H1 (cell line): ENCODE measurements around the gene PLAAT2. TPM values are rescaled to one million over a fixed set of nuclear protein-coding genes. Genes with fewer than 3 reads are reported as not detected.

Experiments used
- CTCF ChIA-PET: fragments of 300-600 bp; sonication (Branson Sonifier 250); formaldehyde crosslinking; loops from one replicate; lab custom pipeline; 2021; ENCODE audit not compliant: partially characterized antibody; lab: Charles Lee
- POLR2A ChIA-PET: fragments of 300-600 bp; sonication (Branson Sonifier 250); formaldehyde crosslinking; loops from one replicate; lab custom pipeline; 2021; ENCODE audit warnings: inconsistent platforms; ENCODE audit not compliant: partially characterized antibody; lab: Charles Lee
- DNase-seq, 2 experiments: peaks; one replicate each; pipeline versions ENCODE4 v3.0.0 to v3.0.0-alpha.2; 2010 to 2022; ENCODE audit warnings: low spot score in 2 of 2, low read depth in 1 of 2, mixed read lengths in 1 of 2
- FAIRE-seq: peaks from 2 replicates; lab custom pipeline; 2011; peaks lifted over from hg19 to GRCh38; lab: Jason Lieb, UNC
- H2AFZ ChIP-seq: 2 replicates; pipeline ENCODE4 v1.8.1; 2012; ENCODE audit warnings: low read length, inconsistent platforms
- H2AK5ac ChIP-seq: 2 replicates; pipeline ENCODE4 v1.6.1; 2013; ENCODE audit warnings: low read depth, low read length
- H2BK120ac ChIP-seq: replicated peaks from 2 replicates; pipeline ENCODE3; 2013; ENCODE audit warnings: low read depth, low read length, inconsistent platforms
- H2BK12ac ChIP-seq: 2 replicates; pipeline ENCODE4 v1.6.1; 2013; ENCODE audit warnings: low read depth, low read length
- H2BK15ac ChIP-seq: 2 replicates; pipeline ENCODE4 v1.6.1; 2013; ENCODE audit warnings: low read length
- H2BK20ac ChIP-seq: 2 replicates; pipeline ENCODE4 v1.6.1; 2013; ENCODE audit warnings: low read length
- H2BK5ac ChIP-seq: 2 replicates; pipeline ENCODE4 v1.6.1; 2013; ENCODE audit warnings: low read depth, low read length
- H3K14ac ChIP-seq: 2 replicates; pipeline ENCODE4 v1.6.1; 2013; ENCODE audit warnings: inconsistent platforms; ENCODE audit not compliant: insufficient read length
- H3K18ac ChIP-seq: 2 replicates; pipeline ENCODE4 v1.6.1; 2013; ENCODE audit warnings: low read length; ENCODE audit errors: extremely low read depth
- H3K23ac ChIP-seq: 2 replicates; pipeline ENCODE4 v1.6.1; 2013; ENCODE audit warnings: inconsistent platforms; ENCODE audit not compliant: insufficient read length
- H3K23me2 ChIP-seq: 2 replicates; pipeline ENCODE4 v1.6.1; 2013; ENCODE audit warnings: low read depth, low read length
- H3K27ac ChIP-seq: 2 replicates; pipeline ENCODE4 v1.6.1; 2011; ENCODE audit warnings: low read depth, low read length, inconsistent platforms
- H3K27me3 ChIP-seq, 4 experiments: replicated peaks in 1 of 4; 1 replicate in 1 of 4; 2 replicates in 3 of 4; pipeline versions ENCODE4 v1.6.1 to v1.8.1; 2011 to 2013; ENCODE audit warnings: low read length in 3 of 4, mild to moderate bottlenecking in 3 of 4, inconsistent platforms in 2 of 4, mixed read lengths in 2 of 4, moderate library complexity in 1 of 4; ENCODE audit not compliant: control insufficient read depth in 3 of 4, insufficient read depth in 3 of 4; ENCODE audit errors: extremely low read depth in 1 of 4
- H3K36me3 ChIP-seq, 4 experiments: 2 replicates each; pipeline versions ENCODE4 v1.6.1 to v1.8.1; 2011 to 2013; ENCODE audit warnings: mild to moderate bottlenecking in 4 of 4, low read length in 3 of 4, moderate library complexity in 2 of 4, control low read depth in 1 of 4, inconsistent platforms in 1 of 4; ENCODE audit not compliant: insufficient read depth in 4 of 4, control insufficient read depth in 2 of 4
- H3K4ac ChIP-seq: replicated peaks from 2 replicates; pipeline ENCODE3; 2013; ENCODE audit warnings: low read length, low read depth, mixed read lengths, inconsistent platforms; ENCODE audit not compliant: insufficient read length
- H3K4me1 ChIP-seq, 4 experiments: replicated peaks in 1 of 4; 1 replicate in 1 of 4; 2 replicates in 3 of 4; pipeline versions ENCODE4 v1.6.1 to v1.8.1; 2011 to 2013; ENCODE audit warnings: low read length in 3 of 4, inconsistent platforms in 2 of 4, mixed read lengths in 1 of 4; ENCODE audit not compliant: insufficient read depth in 4 of 4, control insufficient read depth in 3 of 4
- H3K4me2 ChIP-seq, 2 experiments: 2 replicates each; pipeline versions ENCODE4 v1.6.1 to v1.8.1; 2011 to 2013; ENCODE audit warnings: low read depth in 2 of 2, low read length in 2 of 2, control low read depth in 1 of 2, inconsistent platforms in 1 of 2, mild to moderate bottlenecking in 1 of 2; ENCODE audit not compliant: insufficient read depth in 1 of 2
- H3K4me3 ChIP-seq, 4 experiments: fragments of 200-600, 300-600 bp in 1 of 4; sonication (generic), shearing (Covaris generic), sonication (Bioruptor Twin) in 1 of 4; 2 replicates each; pipeline versions ENCODE4 v1.5.1 to v1.8.1; 2011 to 2016; ENCODE audit warnings: low read length in 4 of 4, low read depth in 3 of 4, control low read depth in 2 of 4, inconsistent platforms in 2 of 4, mild to moderate bottlenecking in 2 of 4, mixed read lengths in 1 of 4, moderate library complexity in 1 of 4; ENCODE audit not compliant: insufficient read depth in 2 of 4; ENCODE audit errors: extremely low read depth in 1 of 4
- H3K56ac ChIP-seq: replicated peaks from 2 replicates; pipeline ENCODE3; 2013; ENCODE audit warnings: low read depth, mild to moderate bottlenecking, mixed read lengths, low read length, inconsistent platforms; ENCODE audit not compliant: insufficient read length
- H3K79me1 ChIP-seq: 2 replicates; pipeline ENCODE4 v1.6.1; 2013; ENCODE audit warnings: low read depth, low read length, control low read depth
- H3K79me2 ChIP-seq, 2 experiments: 2 replicates each; pipeline versions ENCODE4 v1.6.1 to v1.8.1; 2012 to 2013; ENCODE audit warnings: low read length in 2 of 2, mild to moderate bottlenecking in 2 of 2, inconsistent platforms in 1 of 2; ENCODE audit not compliant: insufficient read depth in 2 of 2, control insufficient read depth in 1 of 2
- H3K9ac ChIP-seq, 4 experiments: replicated peaks in 1 of 4; 1 replicate in 1 of 4; 2 replicates in 3 of 4; pipeline versions ENCODE4 v1.6.1 to v1.8.1; 2011 to 2013; ENCODE audit warnings: low read depth in 3 of 4, low read length in 3 of 4, control low read depth in 2 of 4, mild to moderate bottlenecking in 2 of 4, moderate library complexity in 2 of 4, inconsistent platforms in 1 of 4; ENCODE audit errors: extremely low read depth in 1 of 4
- H3K9me3 ChIP-seq, 2 experiments: 2 replicates each; pipeline versions ENCODE4 v1.6.1 to v1.8.1; 2012 to 2013; ENCODE audit warnings: mild to moderate bottlenecking in 2 of 2, moderate library complexity in 2 of 2, control low read depth in 1 of 2, inconsistent platforms in 1 of 2, low read depth in 1 of 2, low read length in 1 of 2, mixed read lengths in 1 of 2; ENCODE audit not compliant: insufficient read depth in 2 of 2
- H4K20me1 ChIP-seq, 2 experiments: replicated peaks in 1 of 2; 2 replicates each; pipeline versions ENCODE3 to v1.8.1; 2011 to 2013; ENCODE audit warnings: inconsistent platforms in 2 of 2, low read length in 2 of 2, mild to moderate bottlenecking in 1 of 2; ENCODE audit not compliant: insufficient read depth in 2 of 2, control insufficient read depth in 1 of 2
- H4K5ac ChIP-seq: 2 replicates; pipeline ENCODE4 v1.6.1; 2013; ENCODE audit warnings: low read length, low read depth, mixed read lengths, inconsistent platforms; ENCODE audit not compliant: insufficient read length
- H4K8ac ChIP-seq: 2 replicates; pipeline ENCODE4 v1.8.0; 2013; ENCODE audit warnings: mild to moderate bottlenecking, moderate library complexity, low read length, inconsistent platforms; ENCODE audit not compliant: insufficient read depth; ENCODE audit errors: extremely low read depth
- H4K91ac ChIP-seq: replicated peaks from 2 replicates; pipeline ENCODE3; 2013; ENCODE audit warnings: low read length, mixed read lengths, inconsistent platforms; ENCODE audit not compliant: insufficient read length
- ATF3 ChIP-seq: IDR thresholded peaks from 2 replicates; pipeline ENCODE4 v1.6.1; 2011; ENCODE audit warnings: low read depth, mild to moderate bottlenecking, low read length; ENCODE audit not compliant: insufficient read depth
- BCL11A ChIP-seq, 2 experiments: IDR thresholded peaks; one replicate each; pipeline ENCODE4 v1.6.1; 2011; ENCODE audit warnings: low read depth in 2 of 2, low read length in 2 of 2, mild to moderate bottlenecking in 2 of 2
- CEBPB ChIP-seq: IDR thresholded peaks from 2 replicates; pipeline ENCODE4 v1.6.1; 2012; ENCODE audit warnings: low read depth, low read length
- JUN ChIP-seq: IDR thresholded peaks from 2 replicates; pipeline ENCODE4 v1.6.1; 2011; ENCODE audit warnings: low read depth, mild to moderate bottlenecking, improper control_type of control experiment, low read length
- JUND ChIP-seq: IDR thresholded peaks from 2 replicates; pipeline ENCODE4 v1.6.1; 2011; ENCODE audit warnings: mild to moderate bottlenecking, improper control_type of control experiment, low read length
- KDM1A ChIP-seq: fragments of 200-600, 300-600 bp; sonication (generic); IDR thresholded peaks from 2 replicates; pipeline ENCODE4 v1.7.1; 2016; ENCODE audit warnings: mild to moderate bottlenecking, low read length, borderline replicate concordance
- POLR2A ChIP-seq, 2 experiments: IDR thresholded peaks; 1 replicate in 1 of 2; 2 replicates in 1 of 2; pipeline ENCODE4 v1.6.1; 2011; ENCODE audit warnings: low read depth in 2 of 2, low read length in 2 of 2, mild to moderate bottlenecking in 2 of 2; ENCODE audit errors: control extremely low read depth in 1 of 2
- POU5F1 ChIP-seq: IDR thresholded peaks from 2 replicates; pipeline ENCODE4 v1.6.1; 2011; ENCODE audit warnings: low read depth, mild to moderate bottlenecking, low read length, moderate library complexity
- SIRT6 ChIP-seq: IDR thresholded peaks from one replicate; pipeline ENCODE4 v1.7.1; 2012; ENCODE audit warnings: low read length, inconsistent platforms
- SP1 ChIP-seq: IDR thresholded peaks from 2 replicates; pipeline ENCODE4 v1.6.1; 2011; ENCODE audit warnings: low read depth, low read length
- SP4 ChIP-seq: IDR thresholded peaks from 2 replicates; pipeline ENCODE4 v1.6.1; 2012; ENCODE audit warnings: low read length, inconsistent platforms
- SUZ12 ChIP-seq: fragments of 200-600 bp; sonication (generic); IDR thresholded peaks from 2 replicates; pipeline ENCODE4 v1.6.1; 2012; ENCODE audit warnings: mild to moderate bottlenecking, inconsistent platforms, low read length, moderate library complexity, mixed read lengths
- TAF7 ChIP-seq: optimal IDR thresholded peaks from 2 replicates; pipeline ENCODE3; 2011; ENCODE audit warnings: low read depth, mild to moderate bottlenecking, inconsistent platforms, low read length, moderate library complexity, borderline replicate concordance
- TCF12 ChIP-seq: IDR thresholded peaks from 2 replicates; pipeline ENCODE4 v1.6.1; 2011; ENCODE audit warnings: low read depth, mild to moderate bottlenecking, low read length
- TEAD4 ChIP-seq: IDR thresholded peaks from 2 replicates; pipeline ENCODE4 v1.6.1; 2012; ENCODE audit warnings: low read depth, low read length, inconsistent platforms, mixed read lengths
- WGBS, 2 experiments: shearing (Covaris generic) in 1 of 2; methylation state at CpG; one replicate each; pipeline versions ENCODE4 v1.1.6 to v1.1.7; 2013 to 2015; ENCODE audit warnings: low lambda C conversion rate in 2 of 2, mixed read lengths in 2 of 2, inconsistent platforms in 1 of 2, low coverage in 1 of 2, missing lambda C conversion rate in 1 of 2; ENCODE audit not compliant: insufficient replicate concordance in 2 of 2, insufficient coverage in 1 of 2, insufficient read length in 1 of 2; ENCODE audit errors: extremely low coverage in 1 of 2, missing lambda C conversion rate in 1 of 2; 5-methylcytosine and 5-hydroxymethylcytosine counted together
- polyA plus RNA-seq, 7 experiments: library from polyadenylated mRNA; depleted of rRNA in 3 of 7; stranded (reverse) in 5 of 7; unstranded in 2 of 7; fragments of >200 nt in 5 of 7; fragments of 200-250 nt in 2 of 7; gene quantifications; 1 replicate in 5 of 7; 2 replicates in 1 of 7; 4 replicates in 1 of 7; pipeline versions ENCODE4 v1.2.1 to v1.2.3, GENCODE V29; 2011 to 2013; ENCODE audit warnings: missing spikeins in 2 of 7, mixed read lengths in 2 of 7
- total RNA-seq: library from RNA; stranded (reverse); fragmentation: NEBNext Ultra II Directional; extraction: Animal tissue kit (Norgen Biotek cat#: 25700); gene quantifications from 2 replicates; pipeline ENCODE4 v1.2.1, GENCODE V29; 2021
- TF ChIP-seq, protein P1 (sequence below): IDR thresholded peaks from 2 replicates; pipeline ENCODE4 v1.6.1; 2012; ENCODE audit warnings: inconsistent platforms

Gene PLAAT2
- total and polyA plus RNA-seq, 2 of the 8 experiments (the other 6 are each of a cell fraction or from before 2014, with no cell fraction given) = 0.39 TPM; not detected in 1

DNA sequence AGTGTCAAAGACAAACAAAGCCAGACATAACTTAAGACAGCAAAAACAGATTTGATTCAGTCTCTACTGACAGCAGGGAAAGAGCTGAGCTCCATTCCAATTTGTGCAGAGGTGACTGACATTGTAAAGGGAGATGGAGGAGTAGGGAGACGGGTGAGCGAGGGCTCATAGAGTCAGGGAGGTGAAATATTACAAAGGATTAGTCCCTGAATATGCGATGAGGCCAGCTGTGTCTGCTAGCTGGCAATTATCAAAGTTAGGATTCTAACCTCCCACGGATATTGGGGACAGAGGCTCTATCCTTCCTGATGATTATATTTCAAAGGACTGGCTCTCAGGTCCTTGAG, 8.3 kb downstream of the PLAAT2 start:
- Histone ChIP-seq H3K56ac (no peak overlapping the region), H3K4me2 (no peak overlapping the region), H2AK5ac (no peak overlapping the region), H3K4me3 (no peak overlapping the region), H2AFZ (no peak overlapping the region), H3K36me3 (no peaks in the 10 kb centered on the region), H2BK120ac (no peak overlapping the region), H4K5ac (no peak overlapping the region), H3K9me3 (no peaks in the 10 kb centered on the region; a peak in 1 of 4 replicates), H3K27ac (no peak overlapping the region), H4K91ac (no peak overlapping the region), H2BK20ac (no peak overlapping the region), H3K18ac (no peak overlapping the region), H3K4ac (no peak overlapping the region), H4K20me1 (no peaks in the 10 kb centered on the region), H3K4me1 (peaks cover 0 to 6% (median 2%) of the 10 kb centered on the region in 4 experiments; a peak in 3 of 7 replicates), H2BK15ac (no peak overlapping the region), H2BK12ac (no peak overlapping the region), H3K27me3 (no peaks in the 10 kb centered on the region), H3K9ac (no peak overlapping the region), H3K14ac (no peak overlapping the region), H3K79me2 (no peaks in the 10 kb centered on the region), H3K79me1 (no peaks in the 10 kb centered on the region), H3K23ac (no peak overlapping the region), H2BK5ac (no peak overlapping the region), H3K23me2 (no peaks in the 10 kb centered on the region), H4K8ac (no peak overlapping the region)
- POLR2A ChIA-PET = interaction anchor here (3.5 kb wide), 1 partner anchor 7 kb away, joined by 12 read pairs; the partner anchor contains the start of gene PLAAT2
- WGBS, 2 experiments = 80% methylated on average over 4 of the region's 4 CpGs; no CpG with 5 or more reads in 1 of the 2 experiments
- no peak for DNase-seq
- no peak for FAIRE-seq
- CTCF ChIA-PET = interaction anchor here (0.7 kb wide), 1 partner anchor 63 kb away, joined by 3 read pairs; no protein-coding TSS in a partner anchor
- TF ChIP-seq SP1 = no peak
- TF ChIP-seq ATF3 = no peak
- no peak for TF ChIP-seq SP4
- TF ChIP-seq SIRT6 = no peak
- no peak for TF ChIP-seq CEBPB
- TF ChIP-seq SUZ12 = no peak
- no peak for TF ChIP-seq JUND
- TF ChIP-seq TEAD4 = no peak
- no peak for TF ChIP-seq TAF7
- TF ChIP-seq POLR2A (IDR thresholded peaks at IDR 0.05; ENCODE audit: control extremely low read depth in 1 of 2, low read depth in 2 of 2, low read length in 2 of 2) = no peak
- TF ChIP-seq, protein P1, sequence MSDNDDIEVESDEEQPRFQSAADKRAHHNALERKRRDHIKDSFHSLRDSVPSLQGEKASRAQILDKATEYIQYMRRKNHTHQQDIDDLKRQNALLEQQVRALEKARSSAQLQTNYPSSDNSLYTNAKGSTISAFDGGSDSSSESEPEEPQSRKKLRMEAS = no peak
- TF ChIP-seq BCL11A (IDR thresholded peaks at IDR 0.05; ENCODE audit: low read depth in 2 of 2, low read length in 2 of 2) = no peak
- TF ChIP-seq POU5F1 = no peak
- TF ChIP-seq JUN = no peak
- no peak for TF ChIP-seq KDM1A
- no peak for TF ChIP-seq TCF12
